Activated T-helper 1 cell treated with Interleukin-2 at 50 U/mL for 16 hours (primary cell): ENCODE results near the gene PYGB.
"Not testable (repeated sequence)": the region's sequence is repeated elsewhere in the genome, so short reads cannot be mapped to it uniquely, and the experiment has no call there.

Experiments used
- DNase-seq: peaks from one replicate; pipeline ENCODE4 v3.0.0-alpha.2; 2020; ENCODE audit warnings: low read depth

PYGB gene

GRCh38 chr20:25296094-25297093 is 48.5 kb downstream of the PYGB start:
- DNase-seq, result no peak

- no peak for DNase-seq
These were observed 49.4 kb downstream of the PYGB start for GRCh38 chr20:25297141-25297905.

- no peak for DNase-seq
These were observed 51.9 kb downstream of the PYGB start for GRCh38 chr20:25299806-25300205.

DNA sequence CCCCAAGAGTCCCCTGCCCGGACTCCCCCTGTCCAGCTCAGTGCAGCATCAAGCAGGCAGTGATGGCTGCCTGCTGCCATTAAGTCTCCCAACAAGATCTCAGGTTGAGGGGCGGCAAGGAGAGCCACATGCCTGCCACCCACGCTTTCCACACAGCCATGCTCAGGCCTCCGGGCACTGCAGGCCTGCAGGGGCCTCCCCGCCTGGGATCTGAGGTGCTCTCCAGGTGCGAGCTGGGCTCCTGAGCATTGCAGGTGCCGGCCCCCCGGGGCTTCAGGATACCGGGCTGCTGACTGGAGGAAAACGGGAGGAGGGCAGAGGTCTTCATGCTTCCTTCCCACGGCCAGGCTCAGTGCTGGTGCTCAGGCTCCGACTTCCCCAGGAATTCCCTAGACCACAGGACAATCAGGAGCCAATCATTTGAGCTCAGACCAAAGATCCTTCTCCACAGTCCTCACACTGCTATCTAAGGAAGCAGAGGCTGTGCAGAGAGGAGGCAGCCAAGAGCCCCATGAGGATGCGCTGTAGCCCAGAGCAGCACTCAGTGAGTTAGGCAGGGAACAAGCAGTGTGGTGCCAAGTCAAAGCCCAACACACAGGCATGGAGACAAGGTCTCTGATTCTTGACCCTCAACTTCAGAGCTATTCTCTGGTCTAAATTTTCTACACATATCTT is 52.7 kb downstream of the PYGB start:
- no peak for DNase-seq

DNA sequence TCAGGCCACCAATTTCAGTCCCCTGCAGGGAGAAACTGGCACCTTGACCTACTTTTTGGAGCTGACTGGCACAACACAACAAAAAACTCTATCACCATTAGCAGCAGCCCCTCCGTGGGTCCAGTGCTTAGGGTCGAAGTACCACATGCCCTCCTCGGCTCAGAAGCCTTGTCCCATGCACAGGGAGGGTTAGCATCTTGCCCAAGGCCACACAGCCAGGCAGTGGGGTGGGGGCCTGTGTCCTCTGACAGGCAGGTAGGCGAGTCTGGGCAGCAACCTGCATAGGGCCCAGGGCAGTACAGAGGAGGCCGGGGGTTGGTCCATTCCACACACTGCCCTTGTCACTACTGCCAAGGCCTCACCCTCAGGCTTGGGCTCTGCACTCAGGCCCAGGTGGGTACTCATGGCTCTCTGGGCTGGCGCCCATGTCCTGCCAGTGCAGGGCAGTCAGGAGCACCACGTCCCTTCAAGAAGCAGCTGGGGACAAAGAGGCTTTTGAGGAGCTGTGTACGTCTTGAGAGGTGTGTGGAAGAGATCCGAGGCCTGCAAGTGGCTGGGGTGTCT is 53.6 kb downstream of the PYGB start:
- DNase-seq, result no peak

GRCh38 chr20:25302596-25302995 is 54.7 kb downstream of the PYGB start:
- DNase-seq, result no peak

DNA sequence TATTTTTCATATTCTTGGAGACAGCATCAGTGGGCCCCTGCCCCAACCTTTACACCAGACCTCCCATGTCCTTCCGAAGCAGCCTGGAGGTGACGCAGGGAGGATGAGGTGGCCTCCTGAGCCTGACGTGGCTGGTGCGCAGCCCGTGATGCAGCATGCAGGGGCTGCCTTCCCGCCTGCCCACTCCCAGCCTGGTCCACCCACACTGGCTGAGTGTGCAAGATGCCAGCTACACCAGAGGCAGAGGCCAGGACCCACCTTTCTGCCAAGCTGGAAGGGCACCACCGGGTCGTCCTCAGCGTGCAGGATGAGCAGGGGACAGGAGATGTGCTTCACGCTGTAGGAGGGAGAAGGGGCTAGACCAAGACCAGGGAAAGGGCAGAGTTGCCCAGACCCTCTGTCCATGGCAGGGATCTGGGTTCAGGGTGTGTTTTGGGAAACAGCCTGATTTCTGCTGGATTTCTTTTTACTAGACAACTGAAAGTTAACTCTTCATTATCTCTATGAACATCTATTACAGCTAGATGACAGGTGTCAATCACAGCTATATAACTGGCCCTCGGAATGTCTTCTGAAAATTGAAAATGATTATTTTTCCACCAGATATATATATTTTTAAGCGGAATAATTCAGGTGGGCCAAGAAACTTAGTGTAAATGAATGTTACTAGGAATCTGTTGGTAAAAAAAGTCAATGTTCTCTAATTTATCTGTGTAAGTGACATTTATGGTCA is 55.6 kb downstream of the PYGB start:
- DNase-seq, result no peak

DNA sequence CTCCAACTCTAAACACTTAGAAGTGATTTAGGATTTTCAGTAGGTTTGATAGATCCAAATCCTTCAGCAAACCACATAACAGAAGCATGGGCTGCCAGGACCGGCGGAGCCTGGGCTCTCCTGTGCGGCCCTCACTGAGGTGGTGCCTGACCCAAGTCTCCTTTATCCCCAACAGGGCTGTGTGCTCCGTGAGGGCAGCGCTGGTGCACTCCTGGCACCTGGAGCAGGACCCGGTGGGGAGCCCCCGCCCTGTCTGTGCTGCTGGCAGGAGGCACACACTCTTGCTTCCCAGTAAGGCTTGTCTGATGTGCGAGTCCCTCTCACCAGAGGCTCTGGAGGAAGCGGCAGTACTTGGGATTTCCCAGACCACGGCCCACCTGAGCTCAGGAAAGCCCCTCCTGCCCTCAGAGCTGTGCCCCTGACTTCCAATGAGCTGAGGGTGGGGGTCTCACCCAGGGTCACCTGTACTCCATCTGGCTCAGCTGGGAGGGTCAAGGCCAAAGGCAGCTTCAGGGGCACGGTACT is 56.2 kb downstream of the PYGB start:
- no peak for DNase-seq

DNA sequence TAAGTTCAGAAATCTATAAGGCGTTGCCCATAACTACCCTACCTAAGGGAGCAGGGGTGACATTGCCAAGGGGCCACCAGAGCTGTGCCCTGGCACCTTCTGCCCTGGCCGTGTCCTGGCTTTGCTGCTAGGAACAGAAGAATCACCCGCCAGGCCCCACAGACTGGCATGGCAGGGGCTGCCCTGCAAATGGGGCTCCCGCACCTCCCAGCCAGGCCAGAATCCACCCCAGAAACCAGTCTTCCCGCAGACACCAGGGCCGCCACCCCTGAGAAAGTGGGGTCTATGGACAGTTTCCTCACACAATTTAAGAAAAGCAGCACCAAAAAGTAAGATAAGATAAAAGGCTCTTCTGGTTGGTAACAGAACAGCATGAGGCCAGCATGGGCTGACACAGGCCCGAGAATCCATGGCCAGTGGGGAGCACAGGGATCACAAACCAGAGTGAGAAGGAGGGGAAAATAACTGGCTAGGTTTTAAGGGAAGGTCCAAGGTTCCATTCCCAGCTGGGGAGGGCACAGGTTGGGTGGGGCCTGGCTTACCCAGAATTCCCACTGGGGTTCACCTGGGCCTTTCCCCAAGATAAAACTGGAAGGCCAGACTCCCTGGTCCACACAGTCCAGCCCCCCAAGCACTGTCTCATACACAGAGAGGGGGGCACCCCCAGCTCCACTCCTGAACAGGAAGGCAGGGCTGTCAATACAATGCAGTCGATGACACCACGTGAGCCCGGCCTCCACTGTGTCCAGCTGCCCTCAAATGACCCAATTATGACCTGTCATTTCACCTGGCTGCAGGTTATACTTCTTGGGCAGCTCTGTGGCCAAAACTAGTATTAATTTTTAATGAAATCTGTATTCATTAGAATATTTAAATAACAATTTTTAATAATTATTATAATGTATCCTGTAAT is 59.4 kb downstream of the PYGB start:
- no peak for DNase-seq

- no peak for DNase-seq
These were observed 60.2 kb downstream of the PYGB start for GRCh38 chr20:25308083-25308491.

DNA sequence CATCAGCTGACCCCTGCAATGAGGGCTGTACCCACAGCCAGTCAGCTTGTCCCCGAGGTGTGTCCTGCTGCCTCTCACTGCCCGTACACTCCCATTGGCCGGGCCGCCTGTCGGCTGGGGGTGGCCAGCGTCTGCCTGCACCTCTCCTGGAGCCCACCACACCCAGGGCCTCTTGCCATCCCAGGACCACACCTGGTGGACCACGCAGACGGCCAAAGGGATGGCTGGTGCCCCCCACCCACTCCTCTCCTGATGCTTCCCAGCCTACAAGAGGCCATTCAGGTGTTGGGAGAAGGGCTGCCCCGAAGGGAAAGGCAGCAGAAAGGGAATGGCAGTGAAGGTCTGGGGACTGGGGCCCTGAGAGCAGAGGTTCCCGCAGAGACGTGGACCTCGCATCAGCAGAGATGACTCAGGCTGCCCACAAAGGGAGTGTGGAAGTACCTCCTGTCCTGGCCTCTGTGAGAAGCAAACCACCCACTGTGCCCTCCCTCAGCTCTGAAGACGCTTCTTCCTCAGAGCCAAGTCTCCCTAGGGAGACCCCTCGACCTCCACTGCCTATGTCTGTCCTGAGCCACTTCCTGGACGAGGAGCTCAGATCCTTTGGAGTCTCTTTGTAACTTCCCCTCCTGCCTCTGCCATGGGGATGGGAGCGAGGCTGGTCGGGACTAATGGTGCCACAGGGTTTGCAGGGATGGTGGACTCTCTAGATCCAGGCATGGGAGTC is 60.9 kb downstream of the PYGB start:
- DNase-seq, result no peak

GRCh38 chr20:25309395-25310267 is 61.7 kb downstream of the PYGB start:
- DNase-seq, result no peak

DNA sequence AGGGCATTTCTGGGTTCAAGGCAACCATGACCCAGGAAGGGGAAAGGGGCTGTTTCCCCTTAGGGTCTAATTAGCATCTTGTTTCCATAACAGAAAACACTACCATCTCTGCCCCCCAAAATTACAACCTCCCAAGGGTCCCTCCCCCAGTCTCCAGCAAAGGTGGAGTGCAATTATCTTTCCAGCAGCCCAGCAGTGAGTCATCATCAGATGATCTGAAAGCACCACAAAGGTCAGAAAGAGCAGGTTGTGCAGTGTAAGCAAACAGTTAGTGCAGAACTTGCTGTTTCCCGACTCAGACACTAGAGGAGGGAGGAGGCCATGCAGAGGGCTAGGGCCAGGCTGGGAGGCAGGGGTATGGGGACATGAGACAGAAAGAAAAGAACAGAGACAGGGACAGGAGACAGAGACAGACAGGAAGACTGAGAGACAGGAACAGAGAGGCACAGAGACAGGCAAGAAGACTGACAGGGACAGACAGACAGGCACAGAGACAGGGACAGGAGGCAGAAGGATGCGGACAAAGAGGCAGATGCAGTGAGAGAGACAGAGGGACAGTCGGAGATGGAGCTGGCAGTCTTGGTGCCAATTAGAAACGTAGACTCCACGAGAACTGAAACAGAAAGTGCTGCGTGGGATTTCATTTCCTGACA is 62.5 kb downstream of the PYGB start:
- peak; percentile 4 for DNase-seq

DNA sequence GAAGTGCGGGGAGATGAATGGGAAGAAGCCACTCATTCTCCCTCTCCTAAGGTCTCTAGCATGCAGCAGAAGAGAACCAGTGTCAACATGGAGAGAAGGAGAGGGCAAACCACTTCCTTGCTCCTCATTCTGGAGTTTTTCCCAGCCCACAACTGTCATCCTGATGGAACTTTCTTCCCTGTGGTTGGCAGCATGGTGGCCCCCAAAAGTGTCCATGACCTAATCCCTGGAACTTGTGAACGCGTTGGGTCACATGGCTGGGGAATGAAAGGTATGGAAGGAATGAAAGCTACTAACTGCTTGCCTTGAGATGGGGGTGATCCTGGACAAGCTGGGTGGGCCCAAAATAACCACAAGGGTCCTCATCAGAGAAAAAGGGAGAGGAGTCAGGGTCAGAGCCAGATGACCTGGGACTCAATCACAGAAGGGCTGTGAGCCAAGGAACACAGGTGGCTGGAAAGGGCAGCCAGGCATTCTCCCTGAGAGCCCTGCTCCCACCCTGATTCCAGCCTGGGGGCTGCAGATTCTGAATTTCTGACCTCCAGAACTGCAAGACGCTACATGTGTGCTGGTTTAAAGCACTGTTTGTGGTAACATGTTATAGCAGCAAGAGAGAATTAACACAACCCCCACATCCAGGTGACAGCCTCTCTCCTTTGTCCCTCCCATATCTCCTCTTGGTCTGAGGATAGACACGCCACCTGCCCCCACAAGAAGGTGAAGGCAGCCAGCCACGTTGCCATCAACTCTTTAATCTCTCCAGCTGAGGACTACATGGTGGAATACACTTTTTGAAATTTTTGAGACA is 63.2 kb downstream of the PYGB start:
- DNase-seq, result no peak

GRCh38 chr20:25312716-25313115 is 64.8 kb downstream of the PYGB start:
- not testable (repeated sequence) for DNase-seq

DNA sequence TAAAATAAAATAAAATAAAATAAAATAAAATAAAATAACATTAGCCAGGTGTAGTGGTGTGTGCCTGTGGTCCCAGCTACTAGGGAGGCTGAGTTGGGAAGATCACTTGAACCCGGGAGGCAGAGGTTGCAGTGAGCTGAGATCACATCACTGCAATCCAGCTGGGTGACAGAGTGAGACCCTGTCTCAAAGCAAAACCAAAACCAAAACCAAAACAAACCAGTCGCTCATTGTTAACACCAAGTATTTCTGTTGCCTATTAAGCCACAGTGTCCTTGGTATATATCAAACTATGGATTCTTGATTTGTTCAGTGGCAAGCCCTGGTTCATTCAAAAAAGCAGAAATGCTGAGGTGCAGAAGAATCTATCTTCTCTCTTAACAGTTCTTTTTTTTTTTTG is 65.7 kb downstream of the PYGB start:
- no peak for DNase-seq
